WTC11 (cell line): Measurements from ENCODE around the gene RBSN. TPM values are rescaled to one million over a fixed set of nuclear protein-coding genes. Genes with fewer than 3 reads are reported as not detected.
A peak's percentile ranks its signal among the peaks of the same experiment; 100 is the strongest.

Experiments used
- ATAC-seq: fragments of 200-7000 bp; cut with Tn5 transposase; 2 replicates; pipeline ENCODE4 v1.10.0; 2021; ENCODE audit warnings: mild to moderate bottlenecking, moderate library complexity
- CTCF ChIA-PET: fragments of 300-600 bp; sonication (Branson Sonifier 250); formaldehyde crosslinking; loops from one replicate; lab custom pipeline; 2021; ENCODE audit warnings: antibody characterized with exemption; lab: Charles Lee
- POLR2A ChIA-PET: fragments of 350-600 bp; sonication (Branson Sonifier 250); formaldehyde crosslinking; loops from one replicate; lab custom pipeline; 2021; ENCODE audit warnings: antibody characterized with exemption; lab: Charles Lee
- DNase-seq: peaks from one replicate; pipeline ENCODE4 v3.0.0; 2021; ENCODE audit warnings: low spot score
- H3K27ac Mint-ChIP-seq: 2 replicates; pipeline ENCODE4 v1.8.0; 2021; ENCODE audit warnings: mixed read lengths
- H3K27me3 Mint-ChIP-seq: 2 replicates; pipeline ENCODE4 v1.8.0; 2021; ENCODE audit warnings: low read depth, mild to moderate bottlenecking, moderate library complexity, mixed read lengths
- H3K36me3 Mint-ChIP-seq: 2 replicates; pipeline ENCODE4 v1.8.0; 2021; ENCODE audit warnings: mixed read lengths
- H3K4me1 Mint-ChIP-seq: 2 replicates; pipeline ENCODE4 v1.8.0; 2022; ENCODE audit warnings: mixed read lengths
- H3K4me3 Mint-ChIP-seq: 2 replicates; pipeline ENCODE4 v1.8.0; 2021; ENCODE audit warnings: mild to moderate bottlenecking, moderate library complexity, mixed read lengths
- H3K9me3 Mint-ChIP-seq: 2 replicates; pipeline ENCODE4 v1.8.0; 2021; ENCODE audit warnings: mixed read lengths
- CREB1 ChIP-seq: sonication (generic); formaldehyde crosslinking; IDR thresholded peaks from 2 replicates; pipeline ENCODE4 v1.8.0; 2023; ENCODE audit warnings: mild to moderate bottlenecking, missing genetic modification reagents
- CREM ChIP-seq: sonication (generic); formaldehyde crosslinking; IDR thresholded peaks from 2 replicates; pipeline ENCODE4 v1.8.1; 2022; ENCODE audit warnings: mild to moderate bottlenecking, missing genetic modification reagents, moderate library complexity
- FOXP4 ChIP-seq: sonication (generic); formaldehyde crosslinking; IDR thresholded peaks from 2 replicates; pipeline ENCODE4 v1.8.0; 2022; ENCODE audit warnings: mild to moderate bottlenecking, missing genetic modification reagents
- IRF2 ChIP-seq: sonication (generic); formaldehyde crosslinking; IDR thresholded peaks from 2 replicates; pipeline ENCODE4 v1.8.0; 2022; ENCODE audit warnings: low read depth, missing genetic modification reagents, borderline replicate concordance
- KAT7 ChIP-seq: sonication (generic); formaldehyde crosslinking; IDR thresholded peaks from 2 replicates; pipeline ENCODE4 v1.8.1; 2023; ENCODE audit warnings: missing genetic modification reagents, mild to moderate bottlenecking, borderline replicate concordance
- MAX ChIP-seq: sonication (generic); formaldehyde crosslinking; IDR thresholded peaks from 2 replicates; pipeline ENCODE4 v1.8.0; 2022; ENCODE audit warnings: mild to moderate bottlenecking, missing genetic modification reagents
- NFATC4 ChIP-seq: fragments of 250-450 bp; sonication (Bioruptor Pico); IDR thresholded peaks from 2 replicates; pipeline ENCODE4 v1.9.0; 2021; ENCODE audit warnings: mild to moderate bottlenecking
- NR1H2 ChIP-seq: sonication (generic); formaldehyde crosslinking; IDR thresholded peaks from 2 replicates; pipeline ENCODE4 v1.9.0; 2021; ENCODE audit warnings: mild to moderate bottlenecking, moderate library complexity, missing genetic modification reagents
- PRRX2 ChIP-seq: fragments of 250-450 bp; sonication (Bioruptor Pico); IDR thresholded peaks from 2 replicates; pipeline ENCODE4 v1.8.0; 2021; ENCODE audit warnings: mild to moderate bottlenecking
- TP53 ChIP-seq: sonication (generic); formaldehyde crosslinking; IDR thresholded peaks from 2 replicates; pipeline ENCODE4 v1.8.1; 2023; ENCODE audit warnings: mild to moderate bottlenecking, missing genetic modification reagents
- ZNF423 ChIP-seq: fragments of 250-450 bp; sonication (Bioruptor Pico); IDR thresholded peaks from 2 replicates; pipeline ENCODE4 v2.1.2; 2022; ENCODE audit warnings: mild to moderate bottlenecking, moderate library complexity
- total RNA-seq: library from RNA; stranded (reverse); gene quantifications from 3 replicates; pipeline ENCODE4 v1.2.3, GENCODE V29; 2021
- TF ChIP-seq, protein P1 (sequence below): sonication (generic); formaldehyde crosslinking; conservative IDR thresholded peaks from 2 replicates; pipeline ENCODE4 v1.8.1; 2023; ENCODE audit warnings: mild to moderate bottlenecking, low read depth, missing genetic modification reagents, moderate library complexity
- TF ChIP-seq, protein P2 (sequence below): fragments of 250-450 bp; sonication (Bioruptor Pico); IDR thresholded peaks from 2 replicates; pipeline ENCODE4 v1.8.0; 2021; ENCODE audit warnings: mild to moderate bottlenecking
- TF ChIP-seq, protein P3 (sequence below): fragments of 250-450 bp; sonication (Bioruptor Pico); conservative IDR thresholded peaks from 2 replicates; pipeline ENCODE4 v1.9.0; 2021; ENCODE audit warnings: mild to moderate bottlenecking
- TF ChIP-seq, protein P4 (sequence below): sonication (generic); formaldehyde crosslinking; IDR thresholded peaks from 2 replicates; pipeline ENCODE4 v1.8.1; 2022; ENCODE audit warnings: mild to moderate bottlenecking, missing genetic modification reagents, moderate library complexity, borderline replicate concordance

The RBSN gene
- total RNA-seq, 1 experiment from 2014 or later, result 24.2 TPM

DNA sequence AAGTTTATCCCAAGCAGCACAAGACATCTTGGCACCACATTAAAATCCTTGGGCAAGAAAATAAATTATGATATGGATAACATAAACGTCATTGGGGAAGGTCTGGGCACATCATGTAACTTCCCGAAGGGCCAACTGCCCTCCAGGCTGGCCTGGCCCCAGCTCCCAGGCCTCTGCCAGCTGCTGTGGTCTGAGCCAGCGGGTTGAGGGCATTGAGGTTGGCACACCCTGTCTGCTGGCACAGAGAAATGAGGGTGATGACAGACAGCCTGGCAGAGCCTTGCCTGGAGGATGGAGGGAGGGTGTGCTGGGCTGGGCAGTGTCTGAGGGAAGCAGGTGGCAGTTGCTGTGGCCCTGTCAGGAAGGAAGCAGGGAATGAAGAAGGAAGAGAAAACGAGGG is 3.3 kb upstream of the RBSN start (continued):
- TF ChIP-seq, protein P1, sequence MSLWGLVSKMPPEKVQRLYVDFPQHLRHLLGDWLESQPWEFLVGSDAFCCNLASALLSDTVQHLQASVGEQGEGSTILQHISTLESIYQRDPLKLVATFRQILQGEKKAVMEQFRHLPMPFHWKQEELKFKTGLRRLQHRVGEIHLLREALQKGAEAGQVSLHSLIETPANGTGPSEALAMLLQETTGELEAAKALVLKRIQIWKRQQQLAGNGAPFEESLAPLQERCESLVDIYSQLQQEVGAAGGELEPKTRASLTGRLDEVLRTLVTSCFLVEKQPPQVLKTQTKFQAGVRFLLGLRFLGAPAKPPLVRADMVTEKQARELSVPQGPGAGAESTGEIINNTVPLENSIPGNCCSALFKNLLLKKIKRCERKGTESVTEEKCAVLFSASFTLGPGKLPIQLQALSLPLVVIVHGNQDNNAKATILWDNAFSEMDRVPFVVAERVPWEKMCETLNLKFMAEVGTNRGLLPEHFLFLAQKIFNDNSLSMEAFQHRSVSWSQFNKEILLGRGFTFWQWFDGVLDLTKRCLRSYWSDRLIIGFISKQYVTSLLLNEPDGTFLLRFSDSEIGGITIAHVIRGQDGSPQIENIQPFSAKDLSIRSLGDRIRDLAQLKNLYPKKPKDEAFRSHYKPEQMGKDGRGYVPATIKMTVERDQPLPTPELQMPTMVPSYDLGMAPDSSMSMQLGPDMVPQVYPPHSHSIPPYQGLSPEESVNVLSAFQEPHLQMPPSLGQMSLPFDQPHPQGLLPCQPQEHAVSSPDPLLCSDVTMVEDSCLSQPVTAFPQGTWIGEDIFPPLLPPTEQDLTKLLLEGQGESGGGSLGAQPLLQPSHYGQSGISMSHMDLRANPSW (CRISPR knock-in tag), result no peak
- TF ChIP-seq NFATC4, result no peak

- Mint-ChIP-seq H3K27me3 (peaks cover 2% of the 10 kb centered on the region; the same call in 1 of the 2 replicates), H3K36me3 (peaks cover 14% of the 10 kb centered on the region), H3K4me3 (peak overlapping the region; percentile 98), H3K9me3 (no peaks in the 10 kb centered on the region)
- POLR2A ChIA-PET, result interaction anchor here (0.6 to 1.0 kb wide), 3 partner anchors 18 to 501 kb away, joined by 3 read pairs; no protein-coding TSS in a partner anchor
- TF ChIP-seq ZNF423 (CRISPR knock-in tag) (no peak), NR1H2 (CRISPR knock-in tag) (no peak), FOXP4 (CRISPR knock-in tag) (0 out of 2 replicates have a peak, but pooled peaks have one; percentile 0), KAT7 (CRISPR knock-in tag) (0 out of 2 replicates have a peak, but pooled peaks have one; percentile 16)
- TF ChIP-seq, protein P2, sequence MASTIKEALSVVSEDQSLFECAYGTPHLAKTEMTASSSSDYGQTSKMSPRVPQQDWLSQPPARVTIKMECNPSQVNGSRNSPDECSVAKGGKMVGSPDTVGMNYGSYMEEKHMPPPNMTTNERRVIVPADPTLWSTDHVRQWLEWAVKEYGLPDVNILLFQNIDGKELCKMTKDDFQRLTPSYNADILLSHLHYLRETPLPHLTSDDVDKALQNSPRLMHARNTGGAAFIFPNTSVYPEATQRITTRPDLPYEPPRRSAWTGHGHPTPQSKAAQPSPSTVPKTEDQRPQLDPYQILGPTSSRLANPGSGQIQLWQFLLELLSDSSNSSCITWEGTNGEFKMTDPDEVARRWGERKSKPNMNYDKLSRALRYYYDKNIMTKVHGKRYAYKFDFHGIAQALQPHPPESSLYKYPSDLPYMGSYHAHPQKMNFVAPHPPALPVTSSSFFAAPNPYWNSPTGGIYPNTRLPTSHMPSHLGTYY, result no peak
- TF ChIP-seq, all 79 proteins: peak for 2
- H3K27ac Mint-ChIP-seq, result peak overlapping the region; percentile 85
- ATAC-seq (peak; percentile 50), DNase-seq (no peak)
- H3K4me1 Mint-ChIP-seq, result peaks cover 17% of the 10 kb centered on the region
- CTCF ChIA-PET, result interaction anchor here (0.8 to 2.0 kb wide), 7 partner anchors 9 to 106 kb away, joined by 3 to 15 read pairs (median 4); partner anchors contain the start of gene CAPN7
Observed at GRCh38 chr3:15099364-15100098, 583 bp upstream of the RBSN start.

DNA sequence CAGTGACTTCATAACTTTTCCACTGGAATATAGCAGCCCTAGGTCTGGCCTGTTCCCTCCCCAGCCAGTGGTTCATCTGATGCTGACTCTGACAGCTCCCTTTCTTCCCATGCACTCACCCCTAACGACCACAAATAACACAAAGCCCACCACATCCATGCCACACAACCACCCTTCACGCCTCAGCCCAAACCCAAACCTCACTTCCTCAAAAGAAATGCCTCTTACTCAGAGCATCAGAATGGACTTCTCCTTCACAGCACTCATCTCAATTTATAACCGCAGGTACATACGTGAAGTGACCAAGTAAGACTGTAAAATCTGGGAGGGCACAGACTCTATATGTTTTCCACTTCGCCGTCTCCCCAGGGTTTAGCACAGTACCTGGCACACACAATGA is 1.1 kb downstream of the RBSN start:
- Mint-ChIP-seq H3K9me3 (no peaks in the 10 kb centered on the region), H3K27ac (peak overlapping the region; percentile 21; the same call in 1 of the 2 replicates), H3K27me3 (peaks cover 2% of the 10 kb centered on the region; the same call in 1 of the 2 replicates), H3K36me3 (peaks cover 19% of the 10 kb centered on the region), H3K4me3 (peak overlapping the region; percentile 98), H3K4me1 (peaks cover 16% of the 10 kb centered on the region)
- ATAC-seq (no peak), DNase-seq (no peak)
- TF ChIP-seq CREM (CRISPR knock-in tag) (no peak), CREB1 (CRISPR knock-in tag) (no peak), IRF2 (CRISPR knock-in tag) (no peak), TP53 (CRISPR knock-in tag) (no peak), MAX (CRISPR knock-in tag) (no peak), PRRX2 (CRISPR knock-in tag) (no peak)
- TF ChIP-seq, protein P3, sequence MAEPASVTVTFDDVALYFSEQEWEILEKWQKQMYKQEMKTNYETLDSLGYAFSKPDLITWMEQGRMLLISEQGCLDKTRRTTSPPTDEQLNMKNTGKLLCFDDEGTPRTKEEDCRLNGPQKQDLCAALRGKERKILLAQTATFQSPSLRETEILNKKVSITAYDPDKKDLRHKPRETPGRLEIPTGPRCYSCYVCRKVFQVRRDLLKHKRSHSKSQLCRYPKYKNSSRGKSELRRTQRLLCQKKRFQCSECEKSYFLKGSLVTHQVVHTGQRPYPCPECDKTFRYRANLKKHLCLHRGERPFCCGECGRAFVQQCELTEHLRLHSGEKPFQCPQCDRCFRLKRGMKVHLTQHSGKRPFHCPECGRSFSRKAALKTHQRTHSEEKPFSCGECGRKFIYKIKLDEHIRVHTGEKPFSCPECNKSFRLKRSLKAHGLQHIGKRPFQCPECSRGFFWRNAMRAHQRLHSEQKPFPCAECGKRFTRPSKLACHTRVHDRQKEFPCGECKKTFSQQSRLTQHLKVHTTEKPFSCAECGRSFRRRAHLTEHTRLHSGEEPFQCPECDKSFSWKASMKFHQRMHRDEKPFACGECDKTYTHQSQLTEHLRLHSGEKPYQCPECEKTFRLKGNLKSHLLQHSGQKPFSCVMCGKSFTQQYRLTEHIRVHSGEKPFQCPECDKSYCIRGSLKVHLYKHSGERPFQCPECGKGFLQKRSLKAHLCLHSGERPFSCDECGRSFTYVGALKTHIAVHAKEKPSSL (CRISPR knock-in tag), result no peak
- TF ChIP-seq, protein P4, sequence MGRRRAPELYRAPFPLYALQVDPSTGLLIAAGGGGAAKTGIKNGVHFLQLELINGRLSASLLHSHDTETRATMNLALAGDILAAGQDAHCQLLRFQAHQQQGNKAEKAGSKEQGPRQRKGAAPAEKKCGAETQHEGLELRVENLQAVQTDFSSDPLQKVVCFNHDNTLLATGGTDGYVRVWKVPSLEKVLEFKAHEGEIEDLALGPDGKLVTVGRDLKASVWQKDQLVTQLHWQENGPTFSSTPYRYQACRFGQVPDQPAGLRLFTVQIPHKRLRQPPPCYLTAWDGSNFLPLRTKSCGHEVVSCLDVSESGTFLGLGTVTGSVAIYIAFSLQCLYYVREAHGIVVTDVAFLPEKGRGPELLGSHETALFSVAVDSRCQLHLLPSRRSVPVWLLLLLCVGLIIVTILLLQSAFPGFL, result no peak
- ChIA-PET CTCF (interaction anchor here (1.0 to 2.0 kb wide), 3 partner anchors 10 to 307 kb away, joined by 3 to 15 read pairs (median 3); no protein-coding TSS in a partner anchor), POLR2A (interaction anchor here (0.7 to 1.0 kb wide), 2 partner anchors 8 to 32 kb away, joined by 3 to 5 read pairs; no protein-coding TSS in a partner anchor)
